Caco-2 (cell line): Measurements from ENCODE around the gene SUN1. TPM values are rescaled to one million over a fixed set of nuclear protein-coding genes. Genes with fewer than 3 reads are reported as not detected.

Experiments
- BruUV-seq: library from RNA; stranded (reverse); fragments of 400-500 nt; replicated peaks from 2 replicates; lab custom pipeline; 2021; lab: Mats Ljungman, UMichigan
- CTCF ChIA-PET: fragments of 300-600 bp; sonication (Branson Sonifier 250); formaldehyde crosslinking; loops from one replicate; lab custom pipeline; 2022; ENCODE audit warnings: antibody characterized with exemption; lab: Charles Lee
- POLR2A ChIA-PET: fragments of 300-600 bp; sonication (Branson Sonifier 250); formaldehyde crosslinking; loops from one replicate; lab custom pipeline; 2022; ENCODE audit warnings: antibody characterized with exemption; lab: Charles Lee
- DNase-seq, 2 experiments: peaks; one replicate each; pipeline versions ENCODE4 v3.0.0 to v3.0.0-alpha.2; 2020 to 2022
- H3K27me3 ChIP-seq: replicated peaks from 2 replicates; pipeline ENCODE4 v1.6.0; 2011; ENCODE audit warnings: low read length; ENCODE audit not compliant: control insufficient read depth, insufficient read depth
- H3K36me3 ChIP-seq: 2 replicates; pipeline ENCODE4 v1.5.1; 2011; ENCODE audit warnings: low read length; ENCODE audit not compliant: control insufficient read depth, insufficient read depth
- H3K4me1 ChIP-seq: fragments of 250-450 bp; sonication (Bioruptor Pico); 2 replicates; pipeline ENCODE4 v1.5.1; 2020; ENCODE audit warnings: mild to moderate bottlenecking
- H3K4me3 ChIP-seq: 2 replicates; pipeline ENCODE4 v1.5.1; 2011; ENCODE audit warnings: low read depth, mild to moderate bottlenecking, control low read depth, low read length
- H3K9me3 ChIP-seq: fragments of 250-450 bp; sonication (Bioruptor Pico); 2 replicates; pipeline ENCODE4 v1.5.1; 2020; ENCODE audit warnings: mild to moderate bottlenecking, moderate library complexity
- H3K27ac Mint-ChIP-seq: one replicate; pipeline ENCODE4 v1.8.0; 2022; ENCODE audit warnings: mixed read lengths; ENCODE audit not compliant: unreplicated experiment
- H3K27me3 Mint-ChIP-seq: one replicate; pipeline ENCODE4 v1.8.0; 2022; ENCODE audit warnings: mixed read lengths; ENCODE audit not compliant: insufficient read depth, unreplicated experiment
- H3K36me3 Mint-ChIP-seq: one replicate; pipeline ENCODE4 v1.8.0; 2022; ENCODE audit warnings: mild to moderate bottlenecking, mixed read lengths; ENCODE audit not compliant: insufficient read depth, unreplicated experiment
- H3K4me1 Mint-ChIP-seq: one replicate; pipeline ENCODE4 v1.8.0; 2022; ENCODE audit warnings: low read depth, mixed read lengths; ENCODE audit not compliant: unreplicated experiment
- H3K4me3 Mint-ChIP-seq: one replicate; pipeline ENCODE4 v1.8.0; 2022; ENCODE audit warnings: mild to moderate bottlenecking, moderate library complexity, mixed read lengths; ENCODE audit not compliant: unreplicated experiment
- H3K9me3 Mint-ChIP-seq: one replicate; pipeline ENCODE4 v1.8.0; 2022; ENCODE audit warnings: mixed read lengths; ENCODE audit not compliant: unreplicated experiment
- CTCF ChIP-seq, 2 experiments: fragments of 200-600 bp in 1 of 2; IDR thresholded peaks; 1 replicate in 1 of 2; 2 replicates in 1 of 2; pipeline versions ENCODE4 v1.5.1 to v1.8.0; 2011 to 2022; ENCODE audit warnings: antibody characterized with exemption in 1 of 2, control low read depth in 1 of 2, inconsistent platforms in 1 of 2, low read depth in 1 of 2, low read length in 1 of 2, mild to moderate bottlenecking in 1 of 2, moderate library complexity in 1 of 2; ENCODE audit not compliant: insufficient read depth in 1 of 2, severe bottlenecking in 1 of 2, unreplicated experiment in 1 of 2
- intact Hi-C: fragments of 100-400 bp; cut with micrococcal nuclease; formaldehyde crosslinking; loops from one replicate; pipeline ENCODE4 v1.10.0; 2022; ENCODE audit not compliant: unreplicated experiment
- total RNA-seq: library from RNA; stranded (reverse); gene quantifications from 2 replicates; pipeline ENCODE4 v1.2.3, GENCODE V29; 2022

The SUN1 gene
- total RNA-seq, 1 experiment from 2014 or later = 146 TPM

GRCh38 chr7:909358-910329, 77.4 kb downstream of the SUN1 start:
- DNase-seq = no peak
- Mint-ChIP-seq H3K36me3 (peaks cover 6% of the 10 kb centered on the region), H3K4me1 (no peaks in the 10 kb centered on the region), H3K9me3 (no peaks in the 10 kb centered on the region), H3K27me3 (no peaks in the 10 kb centered on the region), H3K27ac (no peak overlapping the region), H3K4me3 (no peak overlapping the region)
- CTCF ChIA-PET = interaction anchor here (0.7 kb wide), 1 partner anchor 40 kb away, joined by 4 read pairs; no protein-coding TSS in a partner anchor
- no TSS peak for BruUV-seq
- Histone ChIP-seq H3K27me3 (no peaks in the 10 kb centered on the region), H3K9me3 (no peaks in the 10 kb centered on the region), H3K36me3 (no peaks in the 10 kb centered on the region), H3K4me1 (no peaks in the 10 kb centered on the region), H3K4me3 (no peak overlapping the region)
- intact Hi-C loops = loop anchor here (5.0 kb wide), 1 partner anchor 38 kb away; no protein-coding TSS in a partner anchor
- POLR2A ChIA-PET = no interaction called here
- no peak for TF ChIP-seq CTCF (IDR thresholded peaks at IDR 0.05; ENCODE audit: insufficient read depth in 1 of 2, low read depth in 1 of 2, low read length in 1 of 2, severe bottlenecking in 1 of 2, unreplicated experiment in 1 of 2)

- Mint-ChIP-seq H3K27ac (no peak overlapping the region), H3K4me3 (no peak overlapping the region), H3K36me3 (peaks cover 6% of the 10 kb centered on the region), H3K9me3 (no peaks in the 10 kb centered on the region), H3K27me3 (no peaks in the 10 kb centered on the region), H3K4me1 (no peaks in the 10 kb centered on the region)
- ChIA-PET POLR2A (no interaction called here), CTCF (interaction anchor here (0.7 kb wide), 1 partner anchor 39 kb away, joined by 4 read pairs; no protein-coding TSS in a partner anchor)
- DNase-seq = no peak
- no peaks in the 10 kb centered on the region for H3K27me3 ChIP-seq
- BruUV-seq = no TSS peak
- no peak for TF ChIP-seq CTCF (IDR thresholded peaks at IDR 0.05; ENCODE audit: insufficient read depth in 1 of 2, low read depth in 1 of 2, low read length in 1 of 2, severe bottlenecking in 1 of 2, unreplicated experiment in 1 of 2)
- no peak overlapping the region for H3K4me3 ChIP-seq
- no peaks in the 10 kb centered on the region for H3K36me3 ChIP-seq
- intact Hi-C loops = loop anchor here (5.0 kb wide), 1 partner anchor 37 kb away; no protein-coding TSS in a partner anchor
- no peaks in the 10 kb centered on the region for H3K9me3 ChIP-seq
- no peaks in the 10 kb centered on the region for H3K4me1 ChIP-seq
Observed at GRCh38 chr7:910441-910861, 78.2 kb downstream of the SUN1 start.

DNA sequence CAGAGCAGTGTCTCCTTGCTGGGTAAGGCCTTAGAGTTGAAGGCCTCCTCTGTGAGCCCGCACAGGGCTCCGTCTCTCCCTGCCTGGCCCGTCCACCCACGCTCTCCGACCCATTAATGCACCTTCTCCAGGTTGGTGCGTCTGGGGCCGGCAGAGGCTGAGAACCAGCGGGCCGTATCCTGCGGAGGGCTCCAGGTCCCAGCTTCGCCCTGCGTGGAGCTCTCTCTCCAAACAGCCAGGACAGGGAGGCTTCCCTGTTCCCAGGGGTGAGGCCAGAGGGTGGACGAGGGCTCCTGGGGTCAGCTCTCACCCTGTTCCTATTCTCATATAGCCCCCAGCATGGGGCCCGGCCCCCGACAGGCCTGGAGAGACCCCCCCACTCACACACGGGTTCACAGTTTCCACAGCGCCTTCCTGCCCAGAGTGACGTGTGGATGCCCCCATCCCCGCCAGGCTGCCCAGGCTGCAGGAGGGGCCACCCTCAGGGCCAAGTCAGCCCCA, 78.7 kb downstream of the SUN1 start:
- no peak for TF ChIP-seq CTCF (IDR thresholded peaks at IDR 0.05; ENCODE audit: insufficient read depth in 1 of 2, low read depth in 1 of 2, low read length in 1 of 2, severe bottlenecking in 1 of 2, unreplicated experiment in 1 of 2)
- H3K36me3 Mint-ChIP-seq = peaks cover 7% of the 10 kb centered on the region
- no peak for DNase-seq
- POLR2A ChIA-PET = no interaction called here
- no peak overlapping the region for H3K4me3 ChIP-seq
- no TSS peak for BruUV-seq
- H3K9me3 ChIP-seq = no peaks in the 10 kb centered on the region
- H3K27me3 Mint-ChIP-seq = no peaks in the 10 kb centered on the region
- H3K36me3 ChIP-seq = no peaks in the 10 kb centered on the region
- no peaks in the 10 kb centered on the region for H3K9me3 Mint-ChIP-seq
- no peaks in the 10 kb centered on the region for H3K4me1 Mint-ChIP-seq
- H3K27ac Mint-ChIP-seq = no peak overlapping the region
- CTCF ChIA-PET = no interaction called here
- H3K4me3 Mint-ChIP-seq = no peak overlapping the region
- H3K4me1 ChIP-seq = no peaks in the 10 kb centered on the region
- H3K27me3 ChIP-seq = no peaks in the 10 kb centered on the region
- intact Hi-C loops = loop anchor here (5.0 kb wide), 1 partner anchor 36 kb away; no protein-coding TSS in a partner anchor
